HG03439 (cell line): Measurements from ENCODE around the gene ZRANB1.

Experiments
- ATAC-seq: cut with Tn5 transposase; IDR thresholded peaks from one replicate; pipeline ENCODE4 v1.9.1; 2021; ENCODE audit warnings: mild to moderate bottlenecking, moderate library complexity; ENCODE audit not compliant: unreplicated experiment

Gene ZRANB1

GRCh38 chr10:125017547-125018298, 75.8 kb downstream of the ZRANB1 start:
- ATAC-seq: no peak

- no peak for ATAC-seq
These were observed 76.7 kb downstream of the ZRANB1 start for GRCh38 chr10:125018576-125019143.

- no peak for ATAC-seq
These were observed 78.5 kb downstream of the ZRANB1 start for GRCh38 chr10:125020386-125020785.

GRCh38 chr10:125020871-125021270, 78.9 kb downstream of the ZRANB1 start:
- ATAC-seq: no peak

- ATAC-seq: no peak
These were observed 79.9 kb downstream of the ZRANB1 start for GRCh38 chr10:125021686-125022344.

- no peak for ATAC-seq
These were observed 80.7 kb downstream of the ZRANB1 start for GRCh38 chr10:125022671-125023070.

GRCh38 chr10:125023255-125023654, 81.3 kb downstream of the ZRANB1 start:
- ATAC-seq: no peak

GRCh38 chr10:125023862-125024496, 82.1 kb downstream of the ZRANB1 start:
- no peak for ATAC-seq

- ATAC-seq: no peak
These were observed 82.7 kb downstream of the ZRANB1 start for GRCh38 chr10:125024497-125025234.

GRCh38 chr10:125025341-125025740, 83.4 kb downstream of the ZRANB1 start:
- no peak for ATAC-seq

- no peak for ATAC-seq
These were observed 84.4 kb downstream of the ZRANB1 start for GRCh38 chr10:125026036-125026931.

GRCh38 chr10:125026974-125027735, 85.2 kb downstream of the ZRANB1 start:
- no peak for ATAC-seq

GRCh38 chr10:125027871-125028869, 86.2 kb downstream of the ZRANB1 start:
- ATAC-seq: no peak

- no peak for ATAC-seq
These were observed 87.8 kb downstream of the ZRANB1 start for GRCh38 chr10:125029584-125030242.

- ATAC-seq: no peak
These were observed 88.8 kb downstream of the ZRANB1 start for GRCh38 chr10:125030567-125031197.

- ATAC-seq: no peak
These were observed 90.6 kb downstream of the ZRANB1 start for GRCh38 chr10:125032474-125033020.
